GM12878 (cell line): Measurements from ENCODE around the gene SCAMP5. TPM values are rescaled to one million over a fixed set of nuclear protein-coding genes. Genes with fewer than 3 reads are reported as not detected.

Experiments
- BRCA1 ChIP-seq: IDR thresholded peaks from 2 replicates; pipeline ENCODE4 v1.6.1; 2011; ENCODE audit warnings: low read depth, low read length, improper control_type of control experiment
- EP300 ChIP-seq, 2 experiments: fragments of 150-350 bp in 1 of 2; IDR thresholded peaks; 2 replicates each; pipeline ENCODE4 v1.6.1; 2011 to 2012; ENCODE audit warnings: low read depth in 2 of 2, low read length in 2 of 2, borderline replicate concordance in 1 of 2, improper control_type of control experiment in 1 of 2, inconsistent platforms in 1 of 2; ENCODE audit not compliant: control insufficient read depth in 1 of 2
- ETV6 ChIP-seq, 2 experiments: fragments of 450-650 bp in 1 of 2; IDR thresholded peaks in 1 of 2; conservative IDR thresholded peaks in 1 of 2; 2 replicates each; pipeline ENCODE4 v1.6.1; 2014; ENCODE audit warnings: antibody characterized with exemption in 1 of 2, borderline replicate concordance in 1 of 2, low read depth in 1 of 2, mild to moderate bottlenecking in 1 of 2, moderate library complexity in 1 of 2
- GATAD2B ChIP-seq: fragments of 450-650 bp; conservative IDR thresholded peaks from 2 replicates; pipeline ENCODE4 v1.6.1; 2017; ENCODE audit warnings: low read depth, mild to moderate bottlenecking, moderate library complexity
- IRF4 ChIP-seq: IDR thresholded peaks from 2 replicates; pipeline ENCODE4 v1.6.1; 2011; ENCODE audit warnings: low read depth, low read length
- NRF1 ChIP-seq: conservative IDR thresholded peaks from 2 replicates; pipeline ENCODE4 v1.6.1; 2011; ENCODE audit warnings: mild to moderate bottlenecking, low read depth, low read length, improper control_type of control experiment
- SMAD1 ChIP-seq: fragments of 450-650 bp; IDR thresholded peaks from 2 replicates; pipeline ENCODE4 v1.6.1; 2018; ENCODE audit warnings: mild to moderate bottlenecking, low read depth; ENCODE audit not compliant: partially characterized antibody
- STAT3 ChIP-seq: IDR thresholded peaks from 2 replicates; pipeline ENCODE4 v1.6.1; 2011; ENCODE audit warnings: low read depth, low read length, improper control_type of control experiment
- polyA plus RNA-seq, 11 experiments: library from polyadenylated mRNA; depleted of rRNA in 4 of 11; unstranded in 6 of 11; stranded (reverse) in 5 of 11; fragments of >200 nt; fragmentation: Nextera tagmentation in 4 of 11; fragmentation: Illumina TruSeq in 1 of 11; extraction: Ambion mirVana in 4 of 11; extraction: Trizol in 1 of 11; gene quantifications; 1 replicate in 1 of 11; 2 replicates in 10 of 11; pipeline versions ENCODE4 v1.2.1 to v1.2.3, GENCODE V29; 2011 to 2016; ENCODE audit warnings: inconsistent platforms in 2 of 11, missing spikeins in 2 of 11, low read depth in 1 of 11
- total RNA-seq, 4 experiments: library from RNA; depleted of rRNA in 3 of 4; stranded (reverse); fragments of >200 nt in 3 of 4; fragmentation: Illumina TruSeq in 1 of 4; extraction: Trizol in 1 of 4; gene quantifications; 2 replicates each; pipeline versions ENCODE4 v1.2.1 to v1.2.3, GENCODE V29; 2013 to 2021
- TF ChIP-seq, protein P1 (sequence below): IDR thresholded peaks from 2 replicates; pipeline ENCODE4 v1.6.1; 2012; ENCODE audit warnings: mild to moderate bottlenecking, low read depth, low read length
- TF ChIP-seq, protein P2 (sequence below): fragments of 450-650 bp; IDR thresholded peaks from 2 replicates; pipeline ENCODE4 v1.6.1; 2017; ENCODE audit warnings: low read depth, mild to moderate bottlenecking, moderate library complexity

The SCAMP5 gene
- total and polyA plus RNA-seq, 10 of the 15 experiments (the other 5 are each of a cell fraction or from before 2014, with no cell fraction given): 1.6 to 41.6 (median 16.9) TPM

DNA sequence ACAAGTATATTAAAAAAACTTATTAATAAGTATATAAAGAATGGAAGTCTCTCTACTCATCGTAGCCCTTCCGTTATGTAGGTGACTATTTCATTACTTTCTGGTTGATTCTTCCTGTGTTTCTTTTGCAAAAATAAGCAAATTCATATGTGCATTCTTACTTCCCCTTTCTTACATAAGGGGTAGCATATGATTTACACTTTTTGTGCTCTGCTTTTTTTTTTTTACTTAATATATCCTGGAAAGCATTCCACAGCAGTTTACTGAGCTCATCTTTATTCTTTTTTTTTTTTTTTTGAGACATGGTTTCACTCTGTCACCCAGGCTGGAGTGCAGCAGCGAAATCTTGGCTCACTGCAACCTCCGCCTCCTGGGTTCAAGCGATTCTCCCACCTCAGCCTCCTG lies 12.9 kb downstream of the SCAMP5 start (continued):
- TF ChIP-seq, protein P1, sequence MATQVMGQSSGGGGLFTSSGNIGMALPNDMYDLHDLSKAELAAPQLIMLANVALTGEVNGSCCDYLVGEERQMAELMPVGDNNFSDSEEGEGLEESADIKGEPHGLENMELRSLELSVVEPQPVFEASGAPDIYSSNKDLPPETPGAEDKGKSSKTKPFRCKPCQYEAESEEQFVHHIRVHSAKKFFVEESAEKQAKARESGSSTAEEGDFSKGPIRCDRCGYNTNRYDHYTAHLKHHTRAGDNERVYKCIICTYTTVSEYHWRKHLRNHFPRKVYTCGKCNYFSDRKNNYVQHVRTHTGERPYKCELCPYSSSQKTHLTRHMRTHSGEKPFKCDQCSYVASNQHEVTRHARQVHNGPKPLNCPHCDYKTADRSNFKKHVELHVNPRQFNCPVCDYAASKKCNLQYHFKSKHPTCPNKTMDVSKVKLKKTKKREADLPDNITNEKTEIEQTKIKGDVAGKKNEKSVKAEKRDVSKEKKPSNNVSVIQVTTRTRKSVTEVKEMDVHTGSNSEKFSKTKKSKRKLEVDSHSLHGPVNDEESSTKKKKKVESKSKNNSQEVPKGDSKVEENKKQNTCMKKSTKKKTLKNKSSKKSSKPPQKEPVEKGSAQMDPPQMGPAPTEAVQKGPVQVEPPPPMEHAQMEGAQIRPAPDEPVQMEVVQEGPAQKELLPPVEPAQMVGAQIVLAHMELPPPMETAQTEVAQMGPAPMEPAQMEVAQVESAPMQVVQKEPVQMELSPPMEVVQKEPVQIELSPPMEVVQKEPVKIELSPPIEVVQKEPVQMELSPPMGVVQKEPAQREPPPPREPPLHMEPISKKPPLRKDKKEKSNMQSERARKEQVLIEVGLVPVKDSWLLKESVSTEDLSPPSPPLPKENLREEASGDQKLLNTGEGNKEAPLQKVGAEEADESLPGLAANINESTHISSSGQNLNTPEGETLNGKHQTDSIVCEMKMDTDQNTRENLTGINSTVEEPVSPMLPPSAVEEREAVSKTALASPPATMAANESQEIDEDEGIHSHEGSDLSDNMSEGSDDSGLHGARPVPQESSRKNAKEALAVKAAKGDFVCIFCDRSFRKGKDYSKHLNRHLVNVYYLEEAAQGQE: no peak
- TF ChIP-seq ETV6 (conservative IDR thresholded peaks at IDR 0.05 in 1 of 2, IDR thresholded peaks at IDR 0.05 in 1 of 2; ENCODE audit: borderline replicate concordance in 1 of 2, low read depth in 1 of 2) (no peak), IRF4 (0 out of 2 replicates have a peak, but pooled peaks have one; percentile 4), SMAD1 (peak; percentile 6), EP300 (IDR thresholded peaks at IDR 0.05; ENCODE audit: borderline replicate concordance in 1 of 2, control insufficient read depth in 1 of 2, low read depth in 2 of 2, low read length in 2 of 2) (peak; percentile 41 to 42; a peak in 2 of 4 replicates), BRCA1 (no peak), STAT3 (no peak), GATAD2B (no peak), NRF1 (no peak)
- TF ChIP-seq, protein P2, sequence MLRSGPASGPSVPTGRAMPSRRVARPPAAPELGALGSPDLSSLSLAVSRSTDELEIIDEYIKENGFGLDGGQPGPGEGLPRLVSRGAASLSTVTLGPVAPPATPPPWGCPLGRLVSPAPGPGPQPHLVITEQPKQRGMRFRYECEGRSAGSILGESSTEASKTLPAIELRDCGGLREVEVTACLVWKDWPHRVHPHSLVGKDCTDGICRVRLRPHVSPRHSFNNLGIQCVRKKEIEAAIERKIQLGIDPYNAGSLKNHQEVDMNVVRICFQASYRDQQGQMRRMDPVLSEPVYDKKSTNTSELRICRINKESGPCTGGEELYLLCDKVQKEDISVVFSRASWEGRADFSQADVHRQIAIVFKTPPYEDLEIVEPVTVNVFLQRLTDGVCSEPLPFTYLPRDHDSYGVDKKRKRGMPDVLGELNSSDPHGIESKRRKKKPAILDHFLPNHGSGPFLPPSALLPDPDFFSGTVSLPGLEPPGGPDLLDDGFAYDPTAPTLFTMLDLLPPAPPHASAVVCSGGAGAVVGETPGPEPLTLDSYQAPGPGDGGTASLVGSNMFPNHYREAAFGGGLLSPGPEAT: peak; percentile 32; the same call in 1 of the 2 replicates
